ENCODE data around the gene LCAT.

DNA sequence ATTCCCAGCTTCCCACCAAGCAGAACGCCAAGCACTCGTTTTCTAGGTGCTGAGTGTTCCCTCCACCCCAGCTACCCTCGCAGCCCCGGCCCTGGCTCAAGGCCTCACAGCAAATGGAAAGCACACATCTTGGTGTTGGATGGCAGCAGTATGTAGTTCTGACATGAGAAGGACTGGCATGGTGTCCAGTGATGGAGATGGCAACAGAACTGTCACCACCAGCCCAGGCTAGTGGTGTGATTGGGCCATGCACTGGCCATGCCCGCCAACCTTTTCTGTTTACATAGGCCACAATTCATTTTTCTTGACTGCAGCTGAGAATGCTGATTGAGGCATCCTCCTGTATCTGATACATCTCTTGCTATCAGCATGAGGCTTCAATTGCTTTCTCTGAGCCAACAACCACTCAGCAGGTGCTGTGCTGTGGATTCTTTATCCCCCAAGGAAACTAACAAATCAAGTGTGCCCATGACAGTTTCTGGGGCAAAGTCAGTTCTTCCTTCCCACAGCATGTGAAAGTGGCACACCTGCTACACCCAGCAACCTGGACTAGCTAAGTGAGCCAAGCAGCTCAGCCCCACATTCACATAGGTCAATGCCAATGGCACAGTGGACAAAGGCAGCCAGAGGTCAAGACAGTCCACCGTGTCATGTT lies 20.7 kb upstream of the LCAT start:
- TF ChIP-seq POLR2A (IDR thresholded peaks at IDR 0.05) (no peak), CTCF (IDR thresholded peaks at IDR 0.05) (no peak)
